HUES48 (cell line): Measurements from ENCODE around the gene IGF2BP2.

Experiments used
- H3K27ac ChIP-seq: one replicate; pipeline ENCODE4 v1.7.0; 2013; ENCODE audit warnings: low read depth, low read length, inconsistent platforms
- H3K27me3 ChIP-seq: 2 replicates; pipeline ENCODE4 v1.6.1; 2013; ENCODE audit warnings: mild to moderate bottlenecking, low read length; ENCODE audit not compliant: control insufficient read depth, insufficient read depth
- H3K36me3 ChIP-seq: 2 replicates; pipeline ENCODE4 v1.6.1; 2013; ENCODE audit warnings: low read length; ENCODE audit not compliant: control insufficient read depth, insufficient read depth
- H3K4me1 ChIP-seq: 2 replicates; pipeline ENCODE4 v1.6.1; 2013; ENCODE audit warnings: mild to moderate bottlenecking, low read length; ENCODE audit not compliant: control insufficient read depth, insufficient read depth
- H3K4me3 ChIP-seq: 2 replicates; pipeline ENCODE4 v1.5.1; 2013; ENCODE audit warnings: mild to moderate bottlenecking, low read depth, low read length
- H3K9ac ChIP-seq: 2 replicates; pipeline ENCODE4 v1.6.1; 2013; ENCODE audit warnings: mild to moderate bottlenecking, low read depth, low read length, moderate library complexity
- H3K9me3 ChIP-seq: 2 replicates; pipeline ENCODE4 v1.6.1; 2013; ENCODE audit warnings: low read length; ENCODE audit not compliant: control insufficient read depth, insufficient read depth

The IGF2BP2 gene

DNA sequence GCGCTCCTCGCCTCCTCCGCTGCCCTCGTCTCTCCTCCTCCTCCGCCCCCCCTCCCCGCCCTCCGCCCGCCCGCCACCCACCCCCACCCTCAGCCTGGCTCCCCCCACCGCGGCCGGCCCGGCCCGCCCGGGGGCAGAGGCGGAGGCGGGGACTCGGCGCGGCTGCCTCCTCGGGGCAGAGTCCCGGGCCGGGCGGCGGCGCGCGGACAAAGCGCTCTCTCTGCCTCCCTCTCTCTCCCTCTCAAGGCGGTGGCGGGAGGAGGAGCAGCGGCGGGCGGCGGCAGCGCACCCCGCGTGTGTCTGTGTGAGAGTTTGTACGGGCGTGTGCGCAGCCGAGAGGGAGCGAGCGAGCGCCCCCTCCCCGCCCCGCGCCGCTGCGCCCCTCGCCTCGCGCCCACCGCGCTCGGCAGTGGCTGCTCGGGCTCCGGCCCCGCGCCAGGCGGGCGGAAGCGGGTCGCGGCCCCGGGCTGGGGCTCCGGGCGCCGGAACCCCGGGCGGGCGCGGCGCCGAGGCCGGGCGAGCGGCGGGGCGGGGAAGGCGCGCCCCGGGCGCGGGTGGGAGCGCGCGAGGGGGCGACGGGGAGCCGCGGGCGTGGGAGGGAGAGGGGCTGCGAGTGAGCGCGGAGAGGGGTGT is at the start of gene IGF2BP2:
TSS of gene IGF2BP2 (minus strand) at position 37 of the 633 bp plus-strand sequence. CDS start 82 bp downstream, outside the sequence.
- Histone ChIP-seq H3K4me3 (peak within 1 kb of the TSS; percentile 90), H3K36me3 (peaks cover 28% of the 10 kb centered on the region), H3K27me3 (peaks cover 6% of the 10 kb centered on the region; the same call in 1 of the 2 replicates), H3K9me3 (peaks cover 2% of the 10 kb centered on the region; the same call in 1 of the 2 replicates), H3K4me1 (peaks cover 28% of the 10 kb centered on the region), H3K9ac (peak within 1 kb of the TSS; percentile 92), H3K27ac (peak within 1 kb of the TSS; percentile 96)

GRCh38 chr3:185874119-185874518 is 49.3 kb upstream of the IGF2BP2 start:
- Histone ChIP-seq H3K27ac (no peak overlapping the region), H3K9ac (no peak overlapping the region), H3K36me3 (no peaks in the 10 kb centered on the region), H3K4me1 (no peaks in the 10 kb centered on the region; the same call in 1 of the 2 replicates), H3K27me3 (no peaks in the 10 kb centered on the region), H3K9me3 (no peaks in the 10 kb centered on the region), H3K4me3 (no peak overlapping the region)

DNA sequence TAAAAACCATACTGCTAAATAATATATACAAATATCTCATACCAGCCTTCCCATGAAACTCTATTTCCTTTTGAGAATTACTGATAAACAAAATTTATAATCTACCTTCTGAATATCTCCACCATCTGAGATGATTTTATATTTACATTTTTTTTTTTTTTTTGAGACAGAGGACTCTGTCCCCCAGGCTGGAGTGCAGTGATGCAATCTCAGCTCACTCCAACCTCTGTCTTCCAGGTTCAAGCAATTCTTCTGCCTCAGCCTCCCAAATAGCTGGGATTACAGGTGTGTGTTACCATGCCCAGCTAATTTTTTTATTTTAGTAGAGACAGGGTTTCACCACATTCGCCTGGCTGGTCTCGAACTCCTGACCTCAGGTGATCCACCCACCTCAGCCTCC is 42.8 kb upstream of the IGF2BP2 start:
- H3K9me3 ChIP-seq, result no peaks in the 10 kb centered on the region
- H3K27ac ChIP-seq, result no peak overlapping the region
- no peaks in the 10 kb centered on the region for H3K27me3 ChIP-seq

GRCh38 chr3:185866995-185867394 is 42.2 kb upstream of the IGF2BP2 start:
- H3K4me1 ChIP-seq, result 0 out of 2 replicates have a peak, but pooled peaks cover 4% of the 10 kb centered on the region
- no peaks in the 10 kb centered on the region for H3K36me3 ChIP-seq
- no peaks in the 10 kb centered on the region for H3K9me3 ChIP-seq
- no peaks in the 10 kb centered on the region for H3K27me3 ChIP-seq
- no peak overlapping the region for H3K4me3 ChIP-seq
- H3K9ac ChIP-seq, result no peak overlapping the region
- H3K27ac ChIP-seq, result no peak overlapping the region

More for the DNA sequence above, 42.8 kb upstream of the IGF2BP2 start:
- no peaks in the 10 kb centered on the region for H3K36me3 ChIP-seq
- H3K4me1 ChIP-seq, result 0 out of 2 replicates have a peak, but pooled peaks cover 4% of the 10 kb centered on the region
- H3K4me3 ChIP-seq, result no peak overlapping the region
- no peak overlapping the region for H3K9ac ChIP-seq

- Histone ChIP-seq H3K4me1 (0 out of 2 replicates have a peak, but pooled peaks cover 4% of the 10 kb centered on the region), H3K36me3 (no peaks in the 10 kb centered on the region), H3K27me3 (no peaks in the 10 kb centered on the region), H3K9me3 (no peaks in the 10 kb centered on the region), H3K9ac (no peak overlapping the region), H3K4me3 (no peak overlapping the region), H3K27ac (no peak overlapping the region)
Observed at GRCh38 chr3:185866555-185866954, 41.7 kb upstream of the IGF2BP2 start.

- no peaks in the 10 kb centered on the region for H3K27me3 ChIP-seq
- no peak overlapping the region for H3K4me3 ChIP-seq
- no peaks in the 10 kb centered on the region for H3K9me3 ChIP-seq
- H3K27ac ChIP-seq, result no peak overlapping the region
- H3K36me3 ChIP-seq, result no peaks in the 10 kb centered on the region
- H3K4me1 ChIP-seq, result 0 out of 2 replicates have a peak, but pooled peaks cover 4% of the 10 kb centered on the region
- no peak overlapping the region for H3K9ac ChIP-seq
Observed at GRCh38 chr3:185865247-185865646, 40.4 kb upstream of the IGF2BP2 start.

- Histone ChIP-seq H3K27ac (no peak overlapping the region), H3K9me3 (no peaks in the 10 kb centered on the region), H3K9ac (no peak overlapping the region), H3K36me3 (no peaks in the 10 kb centered on the region), H3K27me3 (no peaks in the 10 kb centered on the region), H3K4me3 (no peak overlapping the region), H3K4me1 (0 out of 2 replicates have a peak, but pooled peaks cover 4% of the 10 kb centered on the region)
Observed at GRCh38 chr3:185864767-185865166, 39.9 kb upstream of the IGF2BP2 start.

GRCh38 chr3:185862920-185863319 is 38.1 kb upstream of the IGF2BP2 start:
- H3K27ac ChIP-seq, result no peak overlapping the region
- no peaks in the 10 kb centered on the region for H3K27me3 ChIP-seq
- 0 out of 2 replicates have a peak, but pooled peaks cover 4% of the 10 kb centered on the region for H3K4me1 ChIP-seq
- no peak overlapping the region for H3K4me3 ChIP-seq
- H3K9me3 ChIP-seq, result no peaks in the 10 kb centered on the region
- H3K9ac ChIP-seq, result no peak overlapping the region
- no peaks in the 10 kb centered on the region for H3K36me3 ChIP-seq

- Histone ChIP-seq H3K36me3 (no peaks in the 10 kb centered on the region), H3K9me3 (peaks cover 8% of the 10 kb centered on the region), H3K9ac (no peak overlapping the region), H3K4me3 (no peak overlapping the region), H3K27me3 (no peaks in the 10 kb centered on the region), H3K27ac (no peak overlapping the region), H3K4me1 (no peaks in the 10 kb centered on the region)
Observed at GRCh38 chr3:185859294-185859972, 34.6 kb upstream of the IGF2BP2 start.

GRCh38 chr3:185858502-185859225 is 33.8 kb upstream of the IGF2BP2 start:
- Histone ChIP-seq H3K9me3 (peaks cover 8% of the 10 kb centered on the region), H3K27me3 (no peaks in the 10 kb centered on the region), H3K36me3 (no peaks in the 10 kb centered on the region), H3K4me3 (no peak overlapping the region), H3K9ac (no peak overlapping the region), H3K4me1 (no peaks in the 10 kb centered on the region), H3K27ac (no peak overlapping the region)

DNA sequence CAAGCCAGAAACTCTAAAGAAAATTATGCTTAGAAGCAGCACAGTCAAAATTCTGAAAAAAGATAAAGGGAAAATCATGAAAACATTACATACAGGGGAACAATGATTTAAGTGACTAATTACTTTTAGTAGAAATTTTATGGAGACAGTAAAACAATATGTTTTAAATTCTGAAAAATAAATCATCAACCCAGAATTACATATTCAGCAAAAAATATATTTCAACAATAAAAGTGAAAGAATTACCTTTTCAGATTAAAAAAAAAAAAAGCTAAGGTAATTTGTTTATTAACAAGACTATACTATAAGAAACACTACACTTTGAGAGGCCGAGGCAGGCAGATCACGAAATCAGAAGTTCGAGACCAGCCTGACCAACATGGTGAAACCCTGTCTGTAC is 32.4 kb upstream of the IGF2BP2 start:
- no peaks in the 10 kb centered on the region for H3K36me3 ChIP-seq

More for the DNA sequence above, 32.4 kb upstream of the IGF2BP2 start:
- no peak overlapping the region for H3K27ac ChIP-seq
- no peaks in the 10 kb centered on the region for H3K4me1 ChIP-seq
- H3K9me3 ChIP-seq, result peaks cover 8% of the 10 kb centered on the region
- H3K4me3 ChIP-seq, result no peak overlapping the region
- no peak overlapping the region for H3K9ac ChIP-seq
- no peaks in the 10 kb centered on the region for H3K27me3 ChIP-seq
